Large intestine (tissue), 12 donors: ENCODE measurements around the gene PC. TPM values are rescaled to one million over a fixed set of nuclear protein-coding genes. Genes with fewer than 3 reads are reported as not detected.
"Not testable (repeated sequence)": the region's sequence is repeated elsewhere in the genome, so short reads cannot be mapped to it uniquely, and the experiment has no call there.

Source experiments
- DNase-seq, 2 donors: peaks; one replicate each; pipeline versions ENCODE4 v3.0.0 to v3.0.0-alpha.2; 2013
- H3K27ac ChIP-seq: one replicate; pipeline ENCODE4 v1.5.1; 2013; ENCODE audit warnings: low read length
- H3K27me3 ChIP-seq: 2 replicates; pipeline ENCODE4 v1.6.1; 2013; ENCODE audit warnings: low read length; ENCODE audit not compliant: control insufficient read depth, insufficient read depth
- H3K36me3 ChIP-seq: 2 replicates; pipeline ENCODE4 v1.6.1; 2013; ENCODE audit warnings: low read length; ENCODE audit not compliant: control insufficient read depth, insufficient read depth
- H3K4me1 ChIP-seq: one replicate; pipeline ENCODE4 v1.6.1; 2013; ENCODE audit warnings: low read length; ENCODE audit not compliant: control insufficient read depth, insufficient read depth
- H3K4me3 ChIP-seq: one replicate; pipeline ENCODE4 v1.5.1; 2013; ENCODE audit warnings: low read length
- H3K9me3 ChIP-seq: one replicate; pipeline ENCODE4 v1.6.1; 2013; ENCODE audit warnings: mild to moderate bottlenecking, low read depth, low read length, moderate library complexity; ENCODE audit not compliant: control insufficient read depth
- WGBS: methylation state at CpG from one replicate; pipeline ENCODE4 v1.1.5; 2013; ENCODE audit warnings: low lambda C conversion rate; ENCODE audit not compliant: insufficient coverage; 5-methylcytosine and 5-hydroxymethylcytosine counted together
- long read RNA-seq, 11 donors: transcript quantifications; one replicate each; lab custom pipeline, GENCODE V29; 2026
- polyA plus RNA-seq: library from polyadenylated mRNA; unstranded; fragments of 120-200 nt; gene quantifications from one replicate; pipeline ENCODE4 v1.2.1, GENCODE V29; 2013

PC gene
- 12.5 TPM for polyA plus RNA-seq
- long read RNA-seq, donor 1, full-length matches to known transcripts = 1 of 16 reads
- long read RNA-seq, donor 1, partial matches to known transcripts = 15 of 16 reads
- long read RNA-seq, donor 1, other reads (novel, unspliced or antisense) = 0 of 16 reads
- long read RNA-seq, donor 2, partial matches to known transcripts = 58 of 69 reads
- long read RNA-seq, donor 2, other reads (novel, unspliced or antisense) = 9 of 69 reads
- long read RNA-seq, donor 3 = 0 reads
- long read RNA-seq, donor 4 = 0 reads
- long read RNA-seq, donor 5 = 0 reads
- long read RNA-seq, donor 6 = 0 reads
- long read RNA-seq, donor 7 = 0 reads
- long read RNA-seq, donor 8 = 0 reads
- long read RNA-seq, donor 9, partial matches to known transcripts = 0 of 1 reads
- long read RNA-seq, donor 9, other reads (novel, unspliced or antisense) = 0 of 1 reads
- long read RNA-seq, donor 10, partial matches to known transcripts = 31 of 33 reads
- long read RNA-seq, donor 10, other reads (novel, unspliced or antisense) = 0 of 33 reads
- long read RNA-seq, donor 11 = 0 reads

GRCh38 chr11:66958232-66958955 is at the start of gene PC:
PC (minus strand) TSS chr11:66958383; CDS start chr11:66872159, 86,224 bp downstream.
- WGBS = no CpG with 5 or more reads among the region's 74 CpGs
- DNase-seq = peak; percentile 99 to 100

GRCh38 chr11:67007126-67007525 is 48.9 kb upstream of the PC start:
- no peak for DNase-seq
- Histone ChIP-seq H3K27ac (no peak overlapping the region), H3K36me3 (no peaks in the 10 kb centered on the region), H3K27me3 (no peaks in the 10 kb centered on the region), H3K4me1 (no peaks in the 10 kb centered on the region), H3K9me3 (no peaks in the 10 kb centered on the region), H3K4me3 (no peak overlapping the region)
- WGBS = no CpG with 5 or more reads among the region's 7 CpGs

More at GRCh38 chr11:66958232-66958955, at the start of gene PC:
- Histone ChIP-seq H3K27me3 (no peaks in the 10 kb centered on the region), H3K4me1 (peaks cover 16% of the 10 kb centered on the region), H3K4me3 (peak within 1 kb of the TSS; percentile 45), H3K27ac (peak within 1 kb of the TSS; percentile 56), H3K36me3 (no peaks in the 10 kb centered on the region), H3K9me3 (no peaks in the 10 kb centered on the region)

GRCh38 chr11:67006029-67006884 is 48.1 kb upstream of the PC start:
- H3K27me3 ChIP-seq = no peaks in the 10 kb centered on the region
- H3K4me3 ChIP-seq = no peak overlapping the region
- no peak for DNase-seq
- H3K27ac ChIP-seq = no peak overlapping the region
- H3K36me3 ChIP-seq = no peaks in the 10 kb centered on the region
- 67% methylated on average over 1 of the region's 14 CpGs for WGBS
- H3K9me3 ChIP-seq = no peaks in the 10 kb centered on the region
- no peaks in the 10 kb centered on the region for H3K4me1 ChIP-seq

- H3K9me3 ChIP-seq, H3K4me1 ChIP-seq, DNase-seq, H3K27me3 ChIP-seq, H3K36me3 ChIP-seq, H3K4me3 ChIP-seq, H3K27ac ChIP-seq: not testable (repeated sequence)
- WGBS = no CpG with 5 or more reads among the region's 8 CpGs
These were observed 47.0 kb upstream of the PC start for GRCh38 chr11:67005200-67005599.

- peak in 1 of 2 donors; percentile 40 for DNase-seq
- 100% methylated on average over 1 of the region's 5 CpGs for WGBS
- Histone ChIP-seq H3K4me1 (no peaks in the 10 kb centered on the region), H3K9me3 (no peaks in the 10 kb centered on the region), H3K27ac (no peak overlapping the region), H3K27me3 (no peaks in the 10 kb centered on the region), H3K4me3 (no peak overlapping the region), H3K36me3 (no peaks in the 10 kb centered on the region)
These were observed 44.8 kb upstream of the PC start for GRCh38 chr11:67002921-67003411.

GRCh38 chr11:67002297-67002913 is 44.2 kb upstream of the PC start:
- Histone ChIP-seq H3K4me1 (no peaks in the 10 kb centered on the region), H3K4me3 (no peak overlapping the region), H3K27ac (no peak overlapping the region), H3K36me3 (no peaks in the 10 kb centered on the region), H3K27me3 (no peaks in the 10 kb centered on the region), H3K9me3 (no peaks in the 10 kb centered on the region)
- DNase-seq = no peak
- 83% methylated on average over 1 of the region's 8 CpGs for WGBS

- Histone ChIP-seq H3K27ac (no peak overlapping the region), H3K27me3 (no peaks in the 10 kb centered on the region), H3K36me3 (no peaks in the 10 kb centered on the region), H3K4me1 (no peaks in the 10 kb centered on the region), H3K4me3 (no peak overlapping the region), H3K9me3 (no peaks in the 10 kb centered on the region)
- no CpG with 5 or more reads among the region's 5 CpGs for whole genome bisulfite sequencing
- DNase-seq = no peak
These were observed 43.1 kb upstream of the PC start for GRCh38 chr11:67001332-67001731.

GRCh38 chr11:66999555-66999954 is 41.4 kb upstream of the PC start:
- DNase-seq = no peak
- WGBS = 93% methylated on average over 3 of the region's 7 CpGs
- H3K4me3 ChIP-seq = no peak overlapping the region
- H3K27me3 ChIP-seq = no peaks in the 10 kb centered on the region
- H3K9me3 ChIP-seq = no peaks in the 10 kb centered on the region
- H3K27ac ChIP-seq = no peak overlapping the region
- H3K36me3 ChIP-seq = no peaks in the 10 kb centered on the region
- no peaks in the 10 kb centered on the region for H3K4me1 ChIP-seq

- no peaks in the 10 kb centered on the region for H3K27me3 ChIP-seq
- 100% methylated on average over 1 of the region's 8 CpGs for WGBS
- H3K9me3 ChIP-seq = no peaks in the 10 kb centered on the region
- no peaks in the 10 kb centered on the region for H3K4me1 ChIP-seq
- DNase-seq = no peak
- no peak overlapping the region for H3K27ac ChIP-seq
- H3K4me3 ChIP-seq = no peak overlapping the region
- no peaks in the 10 kb centered on the region for H3K36me3 ChIP-seq
These were observed 38.6 kb upstream of the PC start for GRCh38 chr11:66996609-66997273.
